HG03097 (cell line): ENCODE results near the gene LPCAT2.
"Not testable (repeated sequence)": the region's sequence is repeated elsewhere in the genome, so short reads cannot be mapped to it uniquely, and the experiment has no call there.

Experiments
- ATAC-seq: cut with Tn5 transposase; IDR thresholded peaks from one replicate; pipeline ENCODE4 v1.9.1; 2021; ENCODE audit not compliant: unreplicated experiment, low FRiP score

LPCAT2 gene

DNA sequence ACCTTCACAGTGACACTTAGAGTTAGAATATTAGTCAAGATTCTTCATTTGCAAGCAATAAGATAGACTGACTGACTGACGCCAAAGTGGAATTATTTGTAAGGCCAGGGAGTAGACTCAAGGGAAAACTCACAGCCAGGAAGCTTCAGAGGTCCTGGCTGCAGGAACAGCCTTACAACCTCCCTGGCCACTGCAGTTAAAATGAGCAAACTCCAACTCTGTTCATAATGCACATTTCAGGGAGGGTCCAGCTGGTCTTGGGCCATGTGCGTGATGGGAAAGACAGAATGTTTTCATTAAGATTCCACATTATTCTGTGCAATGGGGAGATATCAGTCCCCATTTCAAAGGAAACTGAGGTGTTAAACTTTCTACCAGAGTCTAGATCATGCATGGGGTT is 67.5 kb downstream of the LPCAT2 start:
- ATAC-seq = no peak

DNA sequence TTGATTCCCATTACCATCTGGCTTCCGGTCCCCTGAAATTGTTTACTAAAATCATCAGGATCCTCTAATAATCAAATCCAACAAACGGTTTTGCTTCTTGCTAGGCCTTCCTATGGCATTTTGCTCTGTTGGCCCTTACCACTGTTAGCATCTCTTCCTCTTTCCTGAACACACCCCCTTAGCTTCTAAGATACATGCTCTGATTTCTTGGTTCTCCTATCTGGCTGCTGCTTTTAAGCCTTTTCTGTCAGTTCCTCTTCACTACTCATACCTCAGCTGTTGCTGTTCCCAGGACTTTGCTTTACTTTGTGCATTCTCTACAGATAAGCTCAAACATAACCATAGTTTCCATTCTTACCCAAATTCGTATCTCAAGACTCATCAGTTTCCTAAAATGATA is 69.0 kb downstream of the LPCAT2 start:
- ATAC-seq = no peak

DNA sequence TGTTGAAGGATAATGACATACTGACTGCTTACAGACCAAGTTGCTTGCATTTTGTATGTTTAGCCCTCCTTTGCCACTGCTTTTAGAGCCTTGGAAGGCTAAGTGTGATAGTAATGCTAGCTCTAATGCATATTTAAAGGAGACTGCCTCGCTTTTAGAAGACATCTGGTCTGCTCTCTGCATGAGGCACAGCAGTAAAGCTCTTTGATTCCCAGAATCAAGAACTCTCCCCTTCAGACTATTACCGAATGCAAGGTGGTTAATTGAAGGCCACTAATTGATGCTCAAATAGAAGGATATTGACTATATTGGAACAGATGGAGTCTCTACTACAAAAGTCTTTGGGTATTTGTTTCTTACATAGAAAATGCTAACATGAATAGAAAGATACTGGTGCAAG is 76.8 kb downstream of the LPCAT2 start:
- no peak for ATAC-seq

DNA sequence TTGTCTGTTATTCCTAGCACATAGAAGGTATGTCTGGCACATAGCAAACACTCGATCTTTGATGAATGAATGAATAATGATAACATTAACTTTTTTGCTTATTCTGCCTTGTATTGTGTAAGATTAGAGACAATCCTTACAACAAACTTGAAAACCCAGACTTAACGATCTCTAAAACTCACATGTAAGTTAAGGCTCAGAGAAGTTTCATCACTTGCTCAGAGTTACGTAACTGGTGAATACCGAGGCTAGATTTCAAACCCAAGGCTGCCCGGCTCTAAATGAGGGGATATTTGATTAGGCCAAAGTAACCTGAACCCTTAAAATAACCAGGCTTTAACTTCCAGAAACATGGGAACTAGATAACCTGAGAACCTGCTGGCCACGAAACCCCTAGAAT is 79.9 kb downstream of the LPCAT2 start:
- ATAC-seq = no peak

DNA sequence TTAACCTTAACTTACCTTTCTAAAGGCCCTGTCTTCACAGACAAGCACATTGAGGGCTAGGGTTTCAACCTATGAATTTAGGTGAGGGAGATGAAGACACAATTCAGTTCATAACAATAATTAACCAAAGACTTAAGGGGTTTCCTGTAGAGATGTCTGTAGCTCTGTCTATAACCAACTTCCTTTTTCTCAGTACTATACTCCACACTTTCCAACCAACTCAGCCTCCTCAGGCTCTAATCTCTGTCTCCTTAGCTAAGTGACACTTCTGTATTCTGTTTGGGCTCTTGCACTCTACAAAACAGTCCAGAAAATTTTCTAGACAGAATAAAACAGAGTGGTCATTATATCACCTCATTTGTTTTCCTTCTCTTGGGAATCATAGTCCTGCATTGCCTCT is 83.4 kb downstream of the LPCAT2 start:
- ATAC-seq = no peak

DNA sequence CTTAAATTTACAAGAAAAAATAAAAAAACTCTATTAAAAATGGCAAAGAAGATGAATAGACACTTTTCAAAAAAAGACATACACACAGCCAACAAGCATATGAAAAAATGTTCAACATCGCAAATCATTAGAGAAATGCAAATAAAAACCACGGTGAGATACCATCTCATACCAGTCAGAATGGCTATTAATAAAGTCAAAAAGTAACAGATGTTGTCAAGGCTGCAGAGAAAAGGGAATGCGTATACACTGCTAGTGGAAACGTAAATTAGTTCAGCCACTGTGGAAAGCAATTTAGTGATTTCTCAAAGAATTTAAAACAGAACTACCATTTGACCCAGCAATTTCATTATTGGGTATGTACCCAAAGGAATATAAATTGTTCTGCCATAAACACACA is 89.1 kb downstream of the LPCAT2 start:
- no peak for ATAC-seq

DNA sequence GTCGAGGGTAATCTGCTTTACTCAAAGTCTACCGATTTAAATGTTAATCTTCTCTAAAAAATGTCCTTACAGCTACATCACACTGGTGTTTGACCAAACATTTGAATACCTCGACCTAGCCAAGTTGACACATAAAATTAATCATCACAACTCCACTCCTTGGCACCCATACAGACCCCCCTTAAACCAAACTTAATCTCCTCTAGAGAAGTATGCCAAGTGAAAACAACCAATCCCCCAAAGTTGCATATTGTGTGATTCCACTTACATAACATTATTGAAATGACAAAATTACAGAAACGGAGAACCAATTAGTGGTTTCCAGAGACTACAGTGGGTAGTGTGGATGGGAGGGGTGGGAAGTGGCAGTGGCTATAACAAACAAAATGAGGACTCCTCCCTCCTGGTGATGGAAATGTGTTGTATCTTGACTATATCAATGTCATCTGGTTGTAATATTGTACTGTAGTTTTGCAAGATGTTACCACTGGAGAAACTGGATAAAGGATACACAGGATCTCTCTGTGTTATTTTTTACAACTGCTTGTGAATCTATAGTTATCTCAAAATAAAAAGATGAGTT is 97.0 kb downstream of the LPCAT2 start:
- ATAC-seq = no peak

DNA sequence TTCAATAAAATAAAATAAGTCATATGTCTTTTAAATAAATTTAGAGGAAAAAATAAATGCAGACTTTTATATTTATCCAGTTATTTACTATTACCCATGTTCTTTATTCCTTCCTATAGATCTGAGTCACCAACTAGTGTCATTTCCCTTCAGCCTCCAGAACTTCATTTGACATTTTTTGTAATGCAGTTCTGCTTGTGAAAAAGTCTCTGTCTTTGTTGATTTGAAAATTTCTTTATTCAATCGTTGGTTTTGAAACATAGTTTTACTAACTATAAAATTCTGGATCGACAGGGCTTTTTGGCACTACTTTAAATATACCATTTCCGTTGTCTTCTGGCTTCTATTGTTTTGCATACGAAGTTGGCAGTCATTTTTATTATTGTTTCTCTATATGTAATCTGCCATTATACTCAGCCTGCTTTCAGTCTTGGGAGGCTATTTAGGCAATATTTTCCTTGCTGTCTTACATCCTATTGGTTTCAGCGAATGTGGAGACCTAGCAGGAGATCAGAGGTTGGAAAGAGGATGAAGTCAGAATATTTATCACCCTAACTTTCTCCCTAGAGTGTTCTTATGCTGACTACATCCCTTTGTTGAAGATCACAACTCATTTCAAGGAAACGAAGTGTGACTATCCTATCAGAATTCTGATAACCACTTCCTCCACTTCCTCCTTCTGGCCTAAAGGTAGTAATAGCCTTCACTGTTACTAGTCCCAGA is 104.9 kb downstream of the LPCAT2 start:
- ATAC-seq = no peak

DNA sequence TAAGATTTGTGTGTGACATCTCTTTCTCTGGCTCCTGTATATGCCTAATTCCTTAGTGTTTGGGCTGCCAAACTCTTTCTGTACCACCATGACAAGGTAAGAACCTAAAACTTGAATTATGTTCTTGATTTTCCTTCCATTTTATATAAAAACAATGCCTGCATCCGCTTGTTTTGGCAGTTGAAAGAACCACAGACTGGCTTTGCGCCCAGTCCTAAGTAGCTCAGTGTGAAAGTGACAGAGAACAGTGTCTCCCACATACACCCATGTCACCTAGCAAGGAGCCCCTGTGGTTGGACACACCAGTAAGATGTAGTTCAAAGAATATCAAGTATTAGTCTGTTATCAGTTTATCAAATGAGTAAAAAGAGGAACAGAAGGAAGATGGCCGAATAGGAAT is 106.2 kb downstream of the LPCAT2 start:
- no peak for ATAC-seq

DNA sequence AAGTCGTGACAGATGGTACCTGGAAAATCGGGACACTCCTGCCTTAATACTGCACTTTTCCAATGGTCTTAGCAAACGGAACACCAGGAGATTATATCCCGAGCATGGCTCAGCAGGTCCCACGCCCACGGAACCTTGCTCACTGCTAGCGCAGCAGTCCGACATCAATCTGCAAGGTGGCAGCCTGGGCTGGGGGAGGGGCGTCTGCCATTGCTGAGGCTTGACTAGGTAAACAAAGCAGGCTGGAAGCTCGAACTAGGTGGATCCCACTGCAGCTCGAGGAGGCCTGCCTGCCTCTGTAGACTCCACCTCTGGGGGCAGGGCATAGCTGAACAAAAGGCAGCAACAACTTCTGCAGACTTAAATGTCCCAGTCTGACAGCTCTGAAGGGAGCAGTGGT is 106.8 kb downstream of the LPCAT2 start:
- ATAC-seq = not testable (repeated sequence)

DNA sequence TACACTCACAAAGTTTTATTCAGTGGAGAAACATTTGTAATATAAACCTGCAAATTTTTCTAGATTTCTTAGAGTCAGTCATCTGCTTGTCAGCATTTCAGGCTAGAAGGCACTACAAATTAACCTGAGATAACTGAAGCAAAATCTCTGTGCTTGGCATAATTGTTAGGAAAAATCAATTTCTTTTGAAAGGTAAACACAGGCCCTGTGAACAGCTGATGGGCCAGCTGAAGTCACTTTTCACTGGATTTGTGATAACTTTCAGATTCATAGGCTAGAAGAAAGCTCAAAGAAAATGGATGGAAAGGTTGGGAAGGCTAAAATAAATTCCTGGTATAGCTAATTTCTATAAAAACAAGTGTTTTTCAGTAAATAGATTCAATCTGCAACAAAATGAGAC is 112.9 kb downstream of the LPCAT2 start:
- ATAC-seq = no peak

DNA sequence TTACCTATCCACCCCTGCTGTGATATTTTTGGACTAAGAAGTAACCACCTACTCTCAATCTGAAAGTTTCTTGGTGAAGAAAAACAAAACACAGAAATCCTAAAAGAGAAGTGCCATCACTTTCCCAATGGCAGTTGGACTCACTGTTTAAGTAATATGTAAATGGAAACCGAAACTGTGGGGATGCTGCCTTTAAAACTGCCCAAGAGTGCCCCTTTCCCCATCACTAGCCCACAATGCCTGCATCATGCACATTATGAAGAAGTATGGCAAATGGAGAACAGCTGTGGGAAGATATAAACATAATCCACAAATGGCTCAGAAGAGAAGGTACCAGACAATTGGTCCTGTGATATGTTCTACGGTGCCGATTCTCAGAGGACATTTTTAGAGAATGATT is 113.4 kb downstream of the LPCAT2 start:
- no peak for ATAC-seq

DNA sequence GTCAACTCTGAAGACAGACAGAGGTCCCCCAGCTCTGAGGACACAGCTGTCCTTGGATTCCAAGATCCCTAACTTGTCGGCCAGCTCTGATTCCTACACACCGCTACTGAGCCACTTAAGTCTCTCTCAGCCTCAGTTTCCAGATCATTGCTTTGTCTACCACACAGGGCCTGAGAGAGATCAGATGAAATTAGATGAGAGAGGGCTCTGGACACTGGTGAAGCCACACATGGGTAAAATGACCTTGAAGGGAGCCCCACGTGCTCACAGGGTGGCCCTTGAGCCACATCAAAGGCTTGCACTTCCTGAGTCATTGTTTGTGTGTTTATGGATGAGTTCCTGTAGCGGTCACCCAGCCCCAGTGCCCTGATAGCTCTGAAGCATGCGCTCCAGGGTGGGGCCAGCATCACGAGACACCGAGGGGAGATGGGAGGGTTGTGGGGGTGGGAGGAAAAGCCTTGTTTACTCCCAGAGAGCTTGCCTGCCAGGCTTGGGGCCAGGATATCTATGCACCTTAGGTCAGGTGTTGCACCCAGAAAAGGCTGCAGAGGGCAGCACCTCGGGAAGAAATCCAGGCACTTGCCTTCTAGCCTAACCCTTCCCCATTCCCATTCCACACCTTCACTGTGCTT is 114.2 kb downstream of the LPCAT2 start:
- no peak for ATAC-seq

DNA sequence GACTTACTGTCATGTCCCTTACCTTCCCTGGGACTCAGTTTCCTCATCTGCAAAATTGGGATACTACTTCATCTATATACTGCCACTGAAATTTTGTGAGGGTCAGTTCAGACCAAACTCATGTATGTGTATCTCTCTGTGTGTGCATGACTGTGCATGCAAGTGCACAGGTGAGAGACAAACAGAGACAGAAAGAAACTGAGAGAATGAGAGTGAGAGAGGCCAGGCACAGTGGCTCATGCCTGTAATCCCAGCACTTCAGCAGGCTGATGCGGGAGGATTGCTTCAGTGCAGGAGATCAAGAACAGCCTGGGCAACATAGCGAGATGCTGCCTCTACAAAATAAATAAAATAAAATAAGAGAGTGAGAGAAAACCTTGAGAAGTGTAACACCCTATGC is 114.8 kb downstream of the LPCAT2 start:
- no peak for ATAC-seq

DNA sequence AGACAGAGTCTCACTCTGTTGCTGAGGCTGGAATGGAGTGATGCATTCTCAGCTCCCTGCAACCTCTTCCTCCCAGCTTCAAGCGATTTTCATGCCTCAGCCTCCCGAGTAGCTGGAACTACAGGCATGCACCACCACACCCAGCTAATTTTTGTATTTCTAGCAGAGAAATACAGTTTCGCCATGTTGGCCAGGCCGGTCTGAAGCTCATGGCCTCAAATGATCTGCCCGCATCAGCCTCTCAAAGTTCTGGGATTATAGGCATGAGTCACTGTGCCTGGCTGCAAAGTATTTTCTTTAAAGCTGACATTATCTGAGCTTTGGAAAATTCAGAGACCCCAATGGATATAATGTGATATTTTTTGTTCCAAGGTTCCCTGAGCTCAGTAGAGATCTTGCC is 115.8 kb downstream of the LPCAT2 start:
- ATAC-seq = no peak

DNA sequence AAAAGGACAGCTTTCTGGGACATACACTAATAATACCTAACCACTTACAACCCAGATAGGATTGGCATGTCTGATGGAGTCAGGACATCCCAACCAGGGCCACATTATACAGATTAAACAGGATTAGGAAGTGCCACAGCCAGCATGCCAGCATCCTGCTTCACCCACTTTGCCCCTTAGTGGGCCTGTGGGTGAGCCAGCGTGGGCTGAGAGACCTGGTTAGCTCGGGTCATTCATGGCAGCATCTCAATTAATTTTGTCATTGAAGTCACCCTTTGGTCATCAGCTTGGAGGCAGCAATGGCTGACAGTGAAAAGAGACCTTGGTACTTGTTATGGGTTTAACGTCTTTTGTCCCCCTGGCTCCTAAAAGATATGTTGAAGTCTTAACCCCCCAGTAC is 117.0 kb downstream of the LPCAT2 start:
- ATAC-seq = no peak

DNA sequence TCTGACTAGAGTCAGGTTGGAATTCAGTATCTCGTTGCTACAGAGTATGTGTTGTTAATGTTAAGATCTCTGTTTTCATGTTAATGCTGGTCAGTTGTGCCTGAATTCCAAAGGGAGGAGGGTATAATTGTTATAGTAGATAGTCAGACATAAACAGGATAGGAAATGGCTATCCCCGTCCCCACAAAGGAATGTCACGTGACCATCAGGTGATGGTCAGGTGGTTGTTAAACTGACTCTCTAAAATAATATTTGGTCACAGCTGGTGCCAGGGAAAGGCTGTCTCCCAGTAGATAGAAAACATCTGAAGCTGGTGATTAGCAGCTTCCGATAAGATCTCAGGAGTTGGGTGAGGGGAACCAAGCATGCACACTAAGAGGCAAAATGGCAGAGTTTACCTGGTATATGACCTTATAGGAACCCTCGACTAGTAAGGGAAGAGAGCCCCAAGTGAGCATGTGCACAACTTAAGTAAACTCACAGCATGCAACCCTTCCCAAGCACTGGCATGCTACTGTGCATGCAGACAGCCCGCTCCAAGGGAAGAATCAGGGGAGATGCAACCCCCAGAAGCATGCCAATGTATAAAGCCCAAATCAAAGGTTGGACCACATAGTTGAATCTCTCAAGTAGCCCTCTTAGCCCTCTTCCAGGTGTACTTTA is 119.6 kb downstream of the LPCAT2 start:
- no peak for ATAC-seq

DNA sequence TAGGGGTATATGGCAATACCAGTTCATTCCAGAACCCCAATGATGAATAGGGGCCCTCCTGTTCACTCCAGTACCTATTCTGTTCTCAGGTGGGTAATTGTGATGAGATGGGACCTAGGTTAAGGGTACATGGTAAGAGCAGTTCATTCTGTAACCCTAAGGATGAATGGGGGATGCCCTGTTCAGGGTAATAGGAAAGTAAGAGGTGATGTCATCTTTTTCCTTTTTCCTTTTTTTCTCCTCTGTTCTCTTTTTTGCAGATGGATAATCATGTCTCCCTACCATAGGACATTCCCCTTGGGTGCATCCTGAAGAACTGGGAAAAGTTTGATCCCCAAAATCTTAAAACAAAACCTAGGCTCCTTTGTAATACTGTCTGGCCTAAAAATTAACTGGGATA is 121.9 kb downstream of the LPCAT2 start:
- ATAC-seq = no peak

DNA sequence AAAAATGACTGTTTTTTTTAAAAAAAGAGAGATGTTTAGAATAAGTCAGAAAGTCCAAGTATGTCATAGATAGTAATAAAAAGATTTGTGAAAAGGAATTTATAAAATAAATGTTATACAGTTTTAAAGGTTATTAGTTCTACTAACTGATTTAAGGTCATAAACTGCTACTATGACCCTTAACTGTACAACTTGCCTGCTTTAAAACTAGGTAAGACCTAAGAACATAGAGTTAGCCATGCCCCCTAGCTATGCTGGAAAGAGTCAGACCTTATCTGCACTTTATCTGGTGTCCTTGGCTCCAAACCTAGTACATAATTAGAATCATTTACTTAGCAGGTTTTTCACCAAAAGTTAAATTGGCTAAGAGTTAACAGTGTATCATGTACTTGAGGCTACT is 123.4 kb downstream of the LPCAT2 start:
- no peak for ATAC-seq

DNA sequence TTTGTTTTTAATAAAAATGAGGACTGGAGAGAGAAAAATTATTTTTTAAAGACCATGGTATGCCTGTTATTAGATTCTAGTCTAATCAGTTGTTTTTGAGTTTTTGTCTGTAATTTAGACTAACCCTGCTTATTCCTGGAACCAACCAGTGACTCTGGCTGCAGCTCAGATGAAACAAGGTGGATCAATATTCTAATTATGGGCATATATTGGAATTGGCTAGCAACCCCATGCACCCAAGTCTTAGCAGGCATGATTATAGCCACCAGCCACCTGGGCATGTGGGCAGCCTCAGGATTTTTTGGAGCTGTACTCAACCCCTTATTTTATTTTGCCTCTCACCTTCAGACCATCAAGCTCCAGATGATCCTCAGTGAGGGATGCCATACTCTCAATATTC is 125.3 kb downstream of the LPCAT2 start:
- ATAC-seq = no peak
